AG04449 (cell line): ENCODE measurements around the gene CELF1.
"Not testable (repeated sequence)": the region's sequence is repeated elsewhere in the genome, so short reads cannot be mapped to it uniquely, and the experiment has no call there.

Experiments used
- CTCF ChIA-PET: fragments of 350-600 bp; formaldehyde crosslinking; extraction: SDS; loops from one replicate; lab custom pipeline; 2021; ENCODE audit warnings: antibody characterized with exemption; lab: Yijun Ruan, JAX
- POLR2A ChIA-PET: fragments of 400-600, 350-600 bp; formaldehyde crosslinking; extraction: SDS; loops from one replicate; lab custom pipeline; 2020; ENCODE audit warnings: antibody characterized with exemption, inconsistent platforms; lab: Yijun Ruan, JAX
- DNase-seq: peaks from one replicate; pipeline ENCODE4 v3.0.0-alpha.2; 2010; ENCODE audit warnings: low read depth, low spot score
- H3K4me3 ChIP-seq: 2 replicates; pipeline ENCODE4 v1.5.1; 2011; ENCODE audit warnings: low read depth, mild to moderate bottlenecking, control low read depth, low read length
- CTCF ChIP-seq: IDR thresholded peaks from one replicate; pipeline ENCODE4 v1.5.1; 2011; ENCODE audit warnings: mild to moderate bottlenecking, moderate library complexity, low read length, control low read depth, inconsistent platforms; ENCODE audit not compliant: insufficient read depth; ENCODE audit errors: missing control alignments

The CELF1 gene

GRCh38 chr11:47466701-47467250, 86.2 kb downstream of the CELF1 start:
- DNase-seq: no peak
- CTCF ChIA-PET: interaction anchor here (1.2 to 5.9 kb wide), 3 partner anchors 12 to 150 kb away, joined by 3 to 37 read pairs (median 3); no protein-coding TSS in a partner anchor

GRCh38 chr11:47466201-47466600, 86.7 kb downstream of the CELF1 start:
- H3K4me3 ChIP-seq: no peak overlapping the region
- no peak for DNase-seq
- TF ChIP-seq CTCF: no peak
- ChIA-PET CTCF (interaction anchor here (1.3 to 5.9 kb wide), 2 partner anchors 12 to 151 kb away, joined by 3 to 37 read pairs; no protein-coding TSS in a partner anchor), POLR2A (no interaction called here)

More at GRCh38 chr11:47466701-47467250, 86.2 kb downstream of the CELF1 start:
- no peak overlapping the region for H3K4me3 ChIP-seq
- POLR2A ChIA-PET: no interaction called here
- no peak for TF ChIP-seq CTCF

GRCh38 chr11:47464483-47464882, 88.4 kb downstream of the CELF1 start:
- POLR2A ChIA-PET: no interaction called here
- CTCF ChIA-PET: interaction anchor here (1.1 to 5.9 kb wide), 3 partner anchors 10 to 90 kb away, joined by 3 to 37 read pairs (median 6); partner anchors contain the start of gene RAPSN
- DNase-seq: no peak
- TF ChIP-seq CTCF: no peak
- no peak overlapping the region for H3K4me3 ChIP-seq

- no peak overlapping the region for H3K4me3 ChIP-seq
- DNase-seq: no peak
- POLR2A ChIA-PET: no interaction called here
- no peak for TF ChIP-seq CTCF
- CTCF ChIA-PET: interaction anchor here (0.7 to 5.9 kb wide), 4 partner anchors 8 to 87 kb away, joined by 3 to 37 read pairs (median 3); no protein-coding TSS in a partner anchor
These were observed 91.1 kb downstream of the CELF1 start for GRCh38 chr11:47461876-47462275.

- H3K4me3 ChIP-seq: no peak overlapping the region
- ChIA-PET CTCF (interaction anchor here (1.7 kb wide), 1 partner anchor 87 kb away, joined by 10 read pairs; no protein-coding TSS in a partner anchor), POLR2A (no interaction called here)
- DNase-seq: no peak
- no peak for TF ChIP-seq CTCF
These were observed 92.2 kb downstream of the CELF1 start for GRCh38 chr11:47460571-47461235.

GRCh38 chr11:47454258-47454671, 98.7 kb downstream of the CELF1 start:
- H3K4me3 ChIP-seq, POLR2A ChIA-PET: not testable (repeated sequence)
- CTCF ChIA-PET: interaction anchor here (0.6 to 8.5 kb wide), 17 partner anchors 8 to 276 kb away, joined by 3 to 118 read pairs (median 4); partner anchors contain the start of gene PTPMT1
- TF ChIP-seq CTCF: peak; percentile 74
- peak; percentile 38 for DNase-seq
